HUES64 (cell line): ENCODE results near the gene PTPRN2.
"Not testable (repeated sequence)": the region's sequence is repeated elsewhere in the genome, so short reads cannot be mapped to it uniquely, and the experiment has no call there.

Experiments used
- H3K27ac ChIP-seq: 2 replicates; pipeline ENCODE4 v1.7.0; 2013; ENCODE audit warnings: low read depth, low read length, inconsistent platforms
- H3K27me3 ChIP-seq: 2 replicates; pipeline ENCODE4 v1.6.1; 2013; ENCODE audit warnings: mild to moderate bottlenecking, low read length; ENCODE audit not compliant: insufficient read depth
- H3K36me3 ChIP-seq: 2 replicates; pipeline ENCODE4 v1.6.1; 2013; ENCODE audit warnings: mild to moderate bottlenecking, low read length; ENCODE audit not compliant: insufficient read depth
- H3K4me1 ChIP-seq: 2 replicates; pipeline ENCODE4 v1.6.1; 2013; ENCODE audit warnings: mild to moderate bottlenecking, low read length, moderate library complexity; ENCODE audit not compliant: insufficient read depth
- H3K4me3 ChIP-seq: 2 replicates; pipeline ENCODE4 v1.5.1; 2013; ENCODE audit warnings: mild to moderate bottlenecking, low read length, moderate library complexity
- H3K9ac ChIP-seq: 2 replicates; pipeline ENCODE4 v1.6.1; 2013; ENCODE audit warnings: mild to moderate bottlenecking, low read depth, low read length
- H3K9me3 ChIP-seq: 2 replicates; pipeline ENCODE4 v1.6.1; 2013; ENCODE audit warnings: low read depth, low read length; ENCODE audit not compliant: insufficient read depth
- WGBS: fragments of 150-250, 120-280 bp; methylation state at CpG from one replicate; pipeline ENCODE4 v1.1.7; 2013; ENCODE audit warnings: missing lambda C conversion rate; 5-methylcytosine and 5-hydroxymethylcytosine counted together

PTPRN2 gene

GRCh38 chr7:157566631-157567006 is 1021.0 kb downstream of the PTPRN2 start:
- Histone ChIP-seq H3K9me3 (peaks cover 83% of the 10 kb centered on the region), H3K4me1 (no peaks in the 10 kb centered on the region), H3K4me3 (no peak overlapping the region; the same call in 1 of the 2 replicates), H3K27me3 (no peaks in the 10 kb centered on the region), H3K9ac (no peak overlapping the region), H3K27ac (no peak overlapping the region), H3K36me3 (no peaks in the 10 kb centered on the region)
- WGBS: 85% methylated on average over 10 of the region's 10 CpGs

GRCh38 chr7:157565981-157566630 is 1021.5 kb downstream of the PTPRN2 start:
- Histone ChIP-seq H3K36me3 (no peaks in the 10 kb centered on the region), H3K4me1 (no peaks in the 10 kb centered on the region), H3K27me3 (no peaks in the 10 kb centered on the region), H3K9ac (no peak overlapping the region), H3K9me3 (peaks cover 83% of the 10 kb centered on the region), H3K27ac (no peak overlapping the region), H3K4me3 (no peak overlapping the region)
- WGBS: 86% methylated on average over 15 of the region's 15 CpGs

- Histone ChIP-seq H3K36me3 (no peaks in the 10 kb centered on the region), H3K9me3 (peaks cover 86% of the 10 kb centered on the region), H3K4me3 (no peak overlapping the region), H3K27ac (no peak overlapping the region), H3K4me1 (no peaks in the 10 kb centered on the region), H3K27me3 (no peaks in the 10 kb centered on the region), H3K9ac (no peak overlapping the region)
- 87% methylated on average over 11 of the region's 11 CpGs for WGBS
Measured at GRCh38 chr7:157565201-157565626, 1022.4 kb downstream of the PTPRN2 start.

- H3K27me3 ChIP-seq: no peaks in the 10 kb centered on the region
- H3K36me3 ChIP-seq: no peaks in the 10 kb centered on the region
- no peak overlapping the region for H3K4me3 ChIP-seq
- H3K9ac ChIP-seq: no peak overlapping the region
- H3K9me3 ChIP-seq: peaks cover 86% of the 10 kb centered on the region
- H3K27ac ChIP-seq: no peak overlapping the region
- 94% methylated on average over 18 of the region's 18 CpGs for WGBS
- no peaks in the 10 kb centered on the region for H3K4me1 ChIP-seq
Measured at GRCh38 chr7:157564517-157565177, 1023.0 kb downstream of the PTPRN2 start.

GRCh38 chr7:157563467-157564135 is 1024.0 kb downstream of the PTPRN2 start:
- H3K36me3 ChIP-seq, H3K27me3 ChIP-seq, H3K4me3 ChIP-seq, H3K9ac ChIP-seq, H3K27ac ChIP-seq, H3K4me1 ChIP-seq: not testable (repeated sequence)
- peaks cover 87% of the 10 kb centered on the region for H3K9me3 ChIP-seq
- 79% methylated on average over 15 of the region's 20 CpGs for WGBS

GRCh38 chr7:157562522-157563398 is 1024.9 kb downstream of the PTPRN2 start:
- not testable (repeated sequence) for H3K36me3 ChIP-seq, H3K4me3 ChIP-seq, H3K4me1 ChIP-seq, H3K27me3 ChIP-seq, H3K27ac ChIP-seq, H3K9ac ChIP-seq
- peaks cover 87% of the 10 kb centered on the region for H3K9me3 ChIP-seq
- 93% methylated on average over 32 of the region's 44 CpGs for WGBS

GRCh38 chr7:157561816-157562410 is 1025.7 kb downstream of the PTPRN2 start:
- Histone ChIP-seq H3K9me3 (peaks cover 87% of the 10 kb centered on the region), H3K27ac (no peak overlapping the region), H3K27me3 (no peaks in the 10 kb centered on the region), H3K4me1 (no peaks in the 10 kb centered on the region), H3K36me3 (no peaks in the 10 kb centered on the region), H3K9ac (no peak overlapping the region), H3K4me3 (no peak overlapping the region)
- 74% methylated on average over 13 of the region's 13 CpGs for WGBS

- H3K4me1 ChIP-seq: no peaks in the 10 kb centered on the region
- WGBS: 63% methylated on average over 3 of the region's 3 CpGs
- H3K27me3 ChIP-seq: no peaks in the 10 kb centered on the region
- no peak overlapping the region for H3K9ac ChIP-seq
- H3K4me3 ChIP-seq: no peak overlapping the region
- peaks cover 88% of the 10 kb centered on the region for H3K9me3 ChIP-seq
- H3K27ac ChIP-seq: no peak overlapping the region
- no peaks in the 10 kb centered on the region for H3K36me3 ChIP-seq
Measured at GRCh38 chr7:157561523-157561785, 1026.2 kb downstream of the PTPRN2 start.

- H3K4me1 ChIP-seq: no peaks in the 10 kb centered on the region
- H3K9me3 ChIP-seq: peaks cover 91% of the 10 kb centered on the region
- WGBS: 87% methylated on average over 29 of the region's 29 CpGs
- no peak overlapping the region for H3K9ac ChIP-seq
- no peaks in the 10 kb centered on the region for H3K36me3 ChIP-seq
- H3K4me3 ChIP-seq: no peak overlapping the region
- no peaks in the 10 kb centered on the region for H3K27me3 ChIP-seq
- H3K27ac ChIP-seq: no peak overlapping the region
Measured at GRCh38 chr7:157560710-157561522, 1026.7 kb downstream of the PTPRN2 start.

- no peak overlapping the region for H3K4me3 ChIP-seq
- no peaks in the 10 kb centered on the region for H3K27me3 ChIP-seq
- no peak overlapping the region for H3K27ac ChIP-seq
- no peaks in the 10 kb centered on the region for H3K4me1 ChIP-seq
- peaks cover 91% of the 10 kb centered on the region for H3K9me3 ChIP-seq
- no peak overlapping the region for H3K9ac ChIP-seq
- H3K36me3 ChIP-seq: no peaks in the 10 kb centered on the region
- WGBS: 88% methylated on average over 20 of the region's 20 CpGs
Measured at GRCh38 chr7:157560258-157560654, 1027.4 kb downstream of the PTPRN2 start.
